GM12874 (cell line): ENCODE results near the gene B3GALT6.

Experiments
- CTCF ChIP-seq: IDR thresholded peaks from 2 replicates; pipeline ENCODE4 v1.5.1; 2011; ENCODE audit warnings: low read depth, mild to moderate bottlenecking, control low read depth, low read length, moderate library complexity; ENCODE audit not compliant: insufficient read depth

B3GALT6 gene

GRCh38 chr1:1255611-1256010 lies 23.6 kb downstream of the B3GALT6 start:
- TF ChIP-seq CTCF, result no peak

GRCh38 chr1:1256956-1257871 lies 25.2 kb downstream of the B3GALT6 start:
- no peak for TF ChIP-seq CTCF

GRCh38 chr1:1259119-1259488 lies 27.1 kb downstream of the B3GALT6 start:
- TF ChIP-seq CTCF, result no peak

GRCh38 chr1:1259540-1259939 lies 27.5 kb downstream of the B3GALT6 start:
- no peak for TF ChIP-seq CTCF

- TF ChIP-seq CTCF, result no peak
Measured at GRCh38 chr1:1259951-1260600, 28.0 kb downstream of the B3GALT6 start.

GRCh38 chr1:1260843-1261560 lies 29.0 kb downstream of the B3GALT6 start:
- TF ChIP-seq CTCF, result no peak

- TF ChIP-seq CTCF, result no peak
Measured at GRCh38 chr1:1262071-1262470, 30.0 kb downstream of the B3GALT6 start.
